HG03521 (cell line): ENCODE results near the gene BHLHE41.
A peak's percentile ranks its signal among the peaks of the same experiment; 100 is the strongest.

Experiments used
- ATAC-seq: cut with Tn5 transposase; IDR thresholded peaks from one replicate; pipeline ENCODE4 v1.9.1; 2021; ENCODE audit warnings: mild to moderate bottlenecking, moderate library complexity; ENCODE audit not compliant: unreplicated experiment

BHLHE41 gene

DNA sequence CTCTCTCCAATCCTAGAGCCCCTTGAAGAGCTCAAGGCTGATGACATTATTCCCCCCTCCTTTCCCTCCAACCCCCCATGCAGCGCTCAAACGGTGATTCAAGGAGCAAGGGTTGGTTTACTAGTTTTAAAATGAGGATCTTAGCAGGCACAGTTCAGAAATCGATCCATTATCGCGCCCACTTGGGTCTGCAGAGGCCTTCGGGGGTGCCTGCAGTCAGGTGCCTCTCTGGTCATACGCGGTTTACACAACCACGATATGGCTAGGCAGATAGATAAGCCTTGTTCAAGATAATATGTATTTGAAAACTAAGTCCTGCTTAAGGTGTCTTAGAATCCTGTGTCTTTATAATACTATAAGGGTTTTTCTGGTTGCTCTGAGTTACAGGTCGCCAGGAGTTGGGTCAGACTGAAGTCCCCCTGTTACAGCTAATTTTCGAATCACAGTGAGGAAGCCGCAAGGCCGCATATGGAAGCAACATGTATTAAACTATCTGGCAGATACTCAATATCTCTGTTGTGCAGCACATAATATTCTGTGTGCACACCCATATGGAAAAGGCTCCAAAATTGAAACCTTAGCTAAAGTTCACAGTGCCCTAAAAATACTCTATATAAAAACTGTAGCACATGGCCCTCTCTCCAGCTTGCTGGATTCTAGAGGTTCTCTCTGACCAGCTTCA, 10.0 kb downstream of the BHLHE41 start:
- ATAC-seq = no peak

DNA sequence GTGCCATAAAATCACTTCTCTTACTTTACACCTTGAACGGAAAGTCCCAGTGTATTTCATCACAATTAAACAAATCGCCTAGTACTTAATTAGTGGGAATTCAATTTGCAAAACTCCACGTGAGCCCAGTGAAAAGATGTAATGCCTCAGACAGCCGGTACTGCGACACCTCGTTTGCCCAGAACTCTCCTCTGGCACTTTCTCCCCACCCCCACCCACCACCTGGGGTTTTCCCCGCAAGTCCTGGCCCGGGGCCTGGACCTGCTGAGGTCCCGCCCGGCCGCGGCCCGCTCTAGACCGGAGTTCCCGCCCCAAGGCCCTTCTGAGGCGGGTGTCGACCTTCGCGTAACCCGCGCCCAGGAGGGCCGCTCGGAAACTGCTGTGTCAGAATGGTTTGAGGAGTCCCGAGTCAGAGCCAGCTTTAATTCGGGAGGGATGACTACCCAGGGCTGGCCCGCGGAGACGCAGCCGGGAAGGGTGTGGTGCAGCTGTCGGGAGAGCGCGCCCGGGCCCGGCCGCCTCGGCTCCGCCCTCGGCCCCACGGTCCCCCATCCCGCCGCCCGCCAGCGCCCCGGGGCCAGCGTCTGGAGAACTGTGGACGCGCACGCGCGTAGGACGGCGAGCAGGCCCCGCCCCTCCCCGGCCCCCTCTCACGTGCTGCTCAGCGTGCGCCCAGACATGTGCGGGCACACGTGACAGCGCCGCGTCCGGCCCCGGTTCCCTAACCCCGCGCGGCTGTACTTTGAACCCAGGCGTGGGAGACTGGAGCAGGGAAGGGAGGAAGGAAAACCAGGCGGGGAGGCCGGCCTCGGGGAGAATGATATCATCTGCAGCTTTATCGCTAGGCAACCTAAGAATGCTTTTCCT, 10.8 kb downstream of the BHLHE41 start:
- peak; percentile 78 for ATAC-seq

DNA sequence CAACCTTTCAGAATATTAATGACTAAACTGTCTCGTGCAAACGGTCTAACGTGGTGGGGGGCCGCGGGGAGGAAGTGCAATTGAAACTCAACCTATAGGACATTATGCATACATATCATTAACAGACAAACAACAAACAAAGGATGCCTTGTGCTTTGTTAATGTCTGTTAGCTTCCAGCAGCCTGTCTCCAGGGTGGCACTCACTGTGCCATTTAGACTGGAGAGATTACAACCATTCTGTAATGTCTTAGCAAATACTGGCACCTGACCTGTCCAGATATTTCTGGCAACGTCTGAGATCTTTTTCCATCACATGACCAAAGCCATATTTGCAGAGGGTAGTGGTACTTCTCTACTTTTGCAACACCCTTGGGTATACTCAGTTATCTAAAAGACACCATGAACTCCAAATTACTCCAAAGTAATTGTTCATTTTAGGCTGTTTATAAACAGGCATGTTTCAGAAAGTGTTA, 11.6 kb downstream of the BHLHE41 start:
- no peak for ATAC-seq

- no peak for ATAC-seq
Measured at GRCh38 chr12:26112703-26113147, 12.1 kb downstream of the BHLHE41 start.

- ATAC-seq = no peak
Measured at GRCh38 chr12:26112232-26112631, 12.6 kb downstream of the BHLHE41 start.

DNA sequence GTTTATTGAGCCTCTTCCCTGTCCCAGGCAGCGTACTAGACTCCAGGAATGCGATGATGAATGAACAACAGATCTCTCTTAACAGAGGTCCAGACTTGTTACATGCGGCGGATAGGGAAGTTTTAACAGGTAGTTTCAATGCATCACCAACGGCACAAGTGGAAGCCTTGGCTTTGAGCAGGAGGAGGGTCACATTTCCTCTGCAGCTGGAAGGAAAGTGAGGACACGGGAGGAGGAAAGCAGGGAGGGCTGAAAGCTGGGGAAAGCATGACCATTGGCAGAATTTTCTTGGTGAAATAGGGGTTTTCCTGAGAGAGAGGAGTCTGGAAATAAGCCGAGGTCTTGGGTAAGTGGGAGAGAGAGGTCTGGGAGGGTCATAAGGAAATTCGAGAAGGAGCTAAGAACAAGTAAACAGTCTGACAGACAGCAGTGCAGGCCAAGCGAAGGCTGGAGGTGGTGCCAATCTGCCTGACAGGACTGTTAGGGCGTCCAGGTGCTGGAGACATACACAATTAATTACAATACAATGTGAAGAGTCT, 15.4 kb downstream of the BHLHE41 start:
- ATAC-seq = no peak

- ATAC-seq = no peak
Measured at GRCh38 chr12:26108915-26109314, 15.9 kb downstream of the BHLHE41 start.

- no peak for ATAC-seq
Measured at GRCh38 chr12:26106347-26106746, 18.5 kb downstream of the BHLHE41 start.

- ATAC-seq = no peak
Measured at GRCh38 chr12:26102953-26103352, 21.9 kb downstream of the BHLHE41 start.

GRCh38 chr12:26101763-26102162, 23.1 kb downstream of the BHLHE41 start:
- no peak for ATAC-seq

- no peak for ATAC-seq
Measured at GRCh38 chr12:26101350-26101734, 23.5 kb downstream of the BHLHE41 start.

DNA sequence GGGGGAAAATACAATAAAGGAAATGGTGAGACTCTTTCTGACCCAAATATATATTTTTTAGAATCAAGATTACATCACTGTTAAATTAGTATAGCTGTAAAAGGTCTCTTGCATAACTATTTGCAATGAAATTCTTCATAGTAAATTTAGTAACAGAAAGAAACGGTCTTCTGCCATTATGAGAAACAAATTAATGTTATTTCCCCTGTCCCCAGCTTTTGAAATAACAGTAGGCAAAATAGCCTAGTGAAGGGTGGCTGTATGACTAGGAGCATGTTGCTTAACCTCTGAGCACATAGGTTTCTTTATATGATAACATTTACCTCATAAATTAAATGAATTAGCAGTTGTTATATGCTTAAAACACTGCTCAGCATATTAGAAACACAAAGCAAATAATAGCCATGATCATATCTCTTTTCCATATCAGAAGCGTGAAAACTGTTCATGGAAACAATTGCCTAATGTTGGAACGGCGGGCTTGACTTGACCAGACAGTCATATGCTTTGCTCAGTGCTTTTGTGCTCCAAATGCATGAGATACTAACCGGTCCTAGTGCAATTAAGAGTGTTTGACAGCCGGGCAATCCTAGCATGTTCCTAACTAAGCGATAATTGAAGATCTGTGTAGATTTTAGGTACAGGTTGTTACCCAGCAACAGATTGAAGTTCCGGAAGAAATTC, 24.0 kb downstream of the BHLHE41 start:
- no peak for ATAC-seq

DNA sequence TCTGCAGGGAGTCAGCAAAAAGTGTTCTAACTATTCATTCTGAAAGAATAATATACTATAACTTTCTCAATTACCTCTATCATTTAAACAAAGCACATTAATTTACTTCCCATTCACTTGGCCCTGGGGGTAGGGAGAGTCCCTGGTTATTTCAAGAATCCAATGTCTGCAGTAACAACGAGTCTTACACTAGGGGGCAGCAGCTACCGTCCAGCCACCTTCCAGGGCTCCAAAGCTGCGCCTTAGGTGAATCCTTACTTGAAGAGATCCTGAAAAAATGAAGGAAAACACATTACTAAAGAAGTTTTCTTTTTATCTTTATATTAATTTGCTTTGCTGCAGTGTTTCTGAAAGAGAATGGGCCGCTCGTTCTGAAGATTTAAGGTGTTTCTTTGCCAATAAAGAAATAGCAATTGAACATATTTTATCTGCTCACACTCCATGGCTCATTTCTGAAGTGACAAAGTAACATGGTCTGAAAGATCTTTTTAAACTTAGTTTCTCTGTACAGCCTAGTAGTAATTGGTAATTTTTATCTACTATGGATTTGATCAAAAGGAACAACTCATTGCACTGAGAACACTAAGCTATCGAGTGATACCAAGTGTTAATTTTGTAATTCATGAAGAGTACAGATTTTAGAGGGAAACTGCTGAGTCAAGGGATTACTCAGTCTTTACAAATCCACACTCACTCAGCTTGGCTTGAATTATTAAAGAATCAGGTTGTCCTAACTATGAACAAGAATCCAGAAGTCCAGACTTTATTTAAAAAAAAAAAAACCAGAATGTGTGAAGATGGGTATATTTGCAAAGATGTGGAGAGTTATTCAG, 27.6 kb downstream of the BHLHE41 start:
- ATAC-seq = no peak

DNA sequence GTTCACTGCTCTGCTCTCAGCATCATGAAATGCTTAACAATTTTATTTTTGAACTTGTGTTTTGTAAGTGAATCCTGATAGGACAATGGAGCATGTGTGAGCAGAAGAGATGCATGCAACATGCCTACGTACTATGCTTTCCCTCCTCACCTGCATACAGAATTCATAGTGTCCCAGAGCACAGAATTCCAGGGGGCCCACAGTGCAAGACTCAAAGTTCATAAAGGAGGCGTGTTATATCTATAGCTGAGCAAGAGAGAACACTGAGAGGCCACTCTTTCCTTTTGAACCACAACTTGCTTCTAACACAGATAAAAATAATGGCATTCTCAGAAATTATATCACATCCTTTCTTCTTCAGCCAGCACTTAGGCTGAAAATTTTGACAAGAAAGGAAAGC, 28.8 kb downstream of the BHLHE41 start:
- no peak for ATAC-seq

DNA sequence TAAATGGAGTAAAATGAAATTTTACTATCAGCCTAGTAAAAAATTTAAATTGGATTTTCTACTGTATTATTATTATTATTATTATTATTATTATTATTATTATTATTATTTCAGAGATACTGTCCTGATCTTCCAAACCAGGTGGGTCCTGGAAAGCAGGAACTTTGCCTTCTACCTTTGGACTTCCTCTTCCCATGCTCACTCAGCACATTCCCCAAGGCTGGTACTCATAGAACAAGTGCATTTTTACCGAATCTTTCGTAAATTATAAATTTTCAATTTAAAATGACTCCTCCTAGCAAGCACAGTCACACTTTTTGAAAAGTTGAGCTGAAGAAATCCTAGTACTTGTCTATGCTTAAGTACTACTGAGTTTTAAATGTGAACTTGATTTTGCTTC, 29.7 kb downstream of the BHLHE41 start:
- ATAC-seq = no peak

- no peak for ATAC-seq
Measured at GRCh38 chr12:26092346-26093105, 32.3 kb downstream of the BHLHE41 start.

GRCh38 chr12:26091822-26092221, 33.0 kb downstream of the BHLHE41 start:
- ATAC-seq = no peak

GRCh38 chr12:26090836-26091510, 33.9 kb downstream of the BHLHE41 start:
- ATAC-seq = no peak

DNA sequence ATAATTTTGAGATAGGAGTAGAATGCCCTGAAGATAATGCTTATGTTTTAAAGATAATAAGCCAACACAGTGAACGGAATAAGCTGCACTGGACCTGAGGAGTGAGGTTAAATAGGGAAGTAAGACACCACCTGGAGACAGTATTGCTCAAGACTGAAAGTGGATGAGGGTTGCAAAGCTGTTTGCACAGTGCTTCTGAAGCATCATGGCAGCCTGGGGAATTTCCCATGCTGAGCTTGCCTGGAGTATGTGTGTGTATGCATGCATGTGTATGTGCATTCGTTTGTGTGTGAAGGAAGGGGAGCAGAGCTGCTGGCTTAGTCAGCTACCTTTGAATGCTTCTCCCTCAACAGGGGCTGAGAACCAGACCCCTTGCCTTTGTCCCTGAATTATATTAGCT, 35.8 kb downstream of the BHLHE41 start:
- ATAC-seq = no peak
